Upper lobe of left lung (tissue), 6 donors: ENCODE data around the gene SEMA3A. TPM values are rescaled to one million over a fixed set of nuclear protein-coding genes. Genes with fewer than 3 reads are reported as not detected.

Experiments
- ATAC-seq, 2 donors: fragments of 200-7000 bp; cut with Tn5 transposase; one replicate each; pipeline ENCODE4 v1.9.1; 2022; ENCODE audit warnings: mild to moderate bottlenecking in 2 of 2, moderate library complexity in 2 of 2; ENCODE audit not compliant: low FRiP score in 2 of 2
- DNase-seq, 2 donors: peaks; one replicate each; pipeline ENCODE4 v3.0.0-alpha.2; 2019 to 2020
- H3K27ac ChIP-seq, 4 donors: fragments of 200-600 bp; sonication (generic); one replicate each; pipeline ENCODE4 v1.5.1; 2016 to 2019
- H3K27me3 ChIP-seq, 4 donors: fragments of 200-600 bp; sonication (generic); one replicate each; pipeline ENCODE4 v1.5.1; 2017 to 2019
- H3K36me3 ChIP-seq, 4 donors: fragments of 200-600 bp; sonication (generic); one replicate each; pipeline ENCODE4 v1.5.1; 2016 to 2019
- H3K4me1 ChIP-seq, 4 donors: fragments of 200-600 bp; sonication (generic); one replicate each; pipeline ENCODE4 v1.5.1; 2018 to 2019
- H3K4me3 ChIP-seq, 4 donors: fragments of 200-600 bp; sonication (generic); one replicate each; pipeline ENCODE4 v1.5.1; 2017 to 2019; ENCODE audit warnings: mild to moderate bottlenecking in 2 of 4, moderate library complexity in 1 of 4
- H3K9me3 ChIP-seq, 4 donors: fragments of 200-600 bp; sonication (generic); one replicate each; pipeline ENCODE4 v1.5.1; 2018 to 2019
- EP300 ChIP-seq, 4 donors: sonication (generic); formaldehyde crosslinking; IDR thresholded peaks; one replicate each; pipeline ENCODE4 v1.5.1; 2017; ENCODE audit warnings: antibody characterized with exemption in 4 of 4, control low read depth in 2 of 4
- POLR2A ChIP-seq, 4 donors: fragments of 450-650 bp; IDR thresholded peaks; one replicate each; pipeline ENCODE4 v1.5.1; 2016 to 2017; ENCODE audit warnings: antibody characterized with exemption in 4 of 4, mild to moderate bottlenecking in 2 of 4
- POLR2AphosphoS5 ChIP-seq, 2 donors: sonication (generic); formaldehyde crosslinking; IDR thresholded peaks; one replicate each; pipeline ENCODE4 v1.5.1; 2017; ENCODE audit warnings: antibody characterized with exemption in 2 of 2
- WGBS, 2 donors: methylation state at CpG; one replicate each; pipeline ENCODE4 v1.1.5; 2017 to 2018; 5-methylcytosine and 5-hydroxymethylcytosine counted together
- total RNA-seq, 6 donors: library from RNA; depleted of rRNA in 4 of 6; stranded (reverse); fragments of >200 nt in 4 of 6; gene quantifications; one replicate each; pipeline versions ENCODE4 v1.1.0 to v1.2.1, GENCODE V29; 2016 to 2021
- TF ChIP-seq, protein P1 (sequence below), 6 experiments: fragments of 450-650 bp in 4 of 6; fragments of 200-600 bp in 2 of 6; sonication (generic) in 2 of 6; IDR thresholded peaks; one replicate each; pipeline ENCODE4 v1.5.1; 2016 to 2019; ENCODE audit warnings: antibody characterized with exemption in 6 of 6
- donor health status: DM: no; HTN: no; CAD: no; lungs with moderate emphysema.
- donor health status: DM: no; HTN: yes; CAD: no; lungs with severe emphysema.

SEMA3A gene
- total RNA-seq, 6 donors from 2014 or later: 1.0 to 8.8 (median 3.1) TPM

DNA sequence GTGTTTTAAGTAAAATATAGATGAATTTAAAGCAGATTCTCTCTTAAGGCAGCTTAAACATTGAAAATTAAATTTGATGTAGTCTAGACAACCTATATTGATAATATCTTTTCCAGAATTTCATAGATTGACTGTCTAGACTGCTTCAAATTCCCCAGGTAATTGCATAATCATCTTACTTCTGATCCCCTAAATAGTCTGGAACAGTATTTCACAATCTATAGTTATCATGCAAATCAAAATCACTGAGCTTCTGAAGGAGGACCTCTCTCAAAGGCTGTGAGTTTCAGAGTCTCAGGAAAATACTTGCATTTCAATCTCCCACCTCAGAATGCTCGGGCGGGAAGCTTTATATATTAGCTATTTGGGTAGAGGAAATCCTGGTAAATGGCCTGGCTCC, 87.3 kb downstream of the SEMA3A start:
- Histone ChIP-seq H3K36me3 (no peaks in the 10 kb centered on the region), H3K27ac (no peak overlapping the region), H3K27me3 (no peaks in the 10 kb centered on the region), H3K4me1 (no peaks in the 10 kb centered on the region), H3K9me3 (no peaks in the 10 kb centered on the region), H3K4me3 (no peak overlapping the region)
- TF ChIP-seq POLR2AphosphoS5 (IDR thresholded peaks at IDR 0.05) (no peak), POLR2A (IDR thresholded peaks at IDR 0.05) (no peak), EP300 (IDR thresholded peaks at IDR 0.05) (no peak)
- TF ChIP-seq, protein P1, sequence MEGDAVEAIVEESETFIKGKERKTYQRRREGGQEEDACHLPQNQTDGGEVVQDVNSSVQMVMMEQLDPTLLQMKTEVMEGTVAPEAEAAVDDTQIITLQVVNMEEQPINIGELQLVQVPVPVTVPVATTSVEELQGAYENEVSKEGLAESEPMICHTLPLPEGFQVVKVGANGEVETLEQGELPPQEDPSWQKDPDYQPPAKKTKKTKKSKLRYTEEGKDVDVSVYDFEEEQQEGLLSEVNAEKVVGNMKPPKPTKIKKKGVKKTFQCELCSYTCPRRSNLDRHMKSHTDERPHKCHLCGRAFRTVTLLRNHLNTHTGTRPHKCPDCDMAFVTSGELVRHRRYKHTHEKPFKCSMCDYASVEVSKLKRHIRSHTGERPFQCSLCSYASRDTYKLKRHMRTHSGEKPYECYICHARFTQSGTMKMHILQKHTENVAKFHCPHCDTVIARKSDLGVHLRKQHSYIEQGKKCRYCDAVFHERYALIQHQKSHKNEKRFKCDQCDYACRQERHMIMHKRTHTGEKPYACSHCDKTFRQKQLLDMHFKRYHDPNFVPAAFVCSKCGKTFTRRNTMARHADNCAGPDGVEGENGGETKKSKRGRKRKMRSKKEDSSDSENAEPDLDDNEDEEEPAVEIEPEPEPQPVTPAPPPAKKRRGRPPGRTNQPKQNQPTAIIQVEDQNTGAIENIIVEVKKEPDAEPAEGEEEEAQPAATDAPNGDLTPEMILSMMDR (IDR thresholded peaks at IDR 0.05): no peak
- 68 to 89% methylated on average over 2 of the region's 2 CpGs for WGBS, 2 donors
- DNase-seq (no peak), ATAC-seq (no peak)

DNA sequence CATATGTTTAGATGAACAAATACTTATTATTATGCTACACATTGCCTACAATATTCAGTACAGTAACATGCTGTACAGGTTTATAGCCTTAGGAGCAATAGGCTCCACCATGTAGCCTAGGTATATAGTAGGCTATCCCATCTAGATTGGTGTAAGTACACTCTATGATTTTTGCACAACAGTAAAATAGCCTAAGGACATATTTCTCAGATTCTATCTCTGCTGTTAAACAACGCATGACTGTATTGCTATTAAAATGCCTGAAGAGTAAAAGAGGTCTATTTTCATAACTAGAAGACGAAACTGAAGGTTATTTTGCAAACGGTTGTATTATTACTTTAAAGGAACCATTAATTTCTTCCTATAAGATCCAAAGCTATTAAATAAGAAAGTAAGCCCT, 88.3 kb downstream of the SEMA3A start:
- no peak for TF ChIP-seq EP300 (IDR thresholded peaks at IDR 0.05)
- TF ChIP-seq, protein P1 (IDR thresholded peaks at IDR 0.05): no peak
- no peak for ATAC-seq
- 87 to 93% methylated on average over 3 of the region's 3 CpGs for WGBS, 2 donors

DNA sequence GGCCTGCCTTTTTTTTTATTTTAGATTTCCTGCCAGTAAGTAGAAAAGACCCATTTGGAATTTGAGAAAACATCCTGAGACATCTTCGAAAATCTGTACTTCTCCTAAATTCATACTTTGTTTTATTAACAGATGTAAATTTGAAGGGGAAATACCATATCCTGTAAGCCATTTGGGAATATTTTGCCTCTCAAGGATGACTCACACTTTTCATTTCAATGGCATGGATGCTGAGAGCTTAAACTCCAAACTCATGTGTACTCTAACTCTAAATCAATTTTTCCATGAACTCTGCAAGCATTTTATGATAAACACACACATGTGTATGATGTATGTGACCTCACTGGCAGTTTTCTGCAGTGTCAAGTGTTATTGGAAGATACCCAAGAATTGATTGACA, 89.0 kb downstream of the SEMA3A start:
- H3K27me3 ChIP-seq: no peaks in the 10 kb centered on the region
- H3K4me1 ChIP-seq: no peaks in the 10 kb centered on the region
- ATAC-seq: no peak
- no peak overlapping the region for H3K4me3 ChIP-seq
- WGBS, 2 donors: 35 to 73% methylated on average over 1 of the region's 1 CpG
- no peak overlapping the region for H3K27ac ChIP-seq
- no peak for TF ChIP-seq POLR2A (IDR thresholded peaks at IDR 0.05)
- TF ChIP-seq, protein P1 (IDR thresholded peaks at IDR 0.05): no peak
- no peak for TF ChIP-seq POLR2AphosphoS5 (IDR thresholded peaks at IDR 0.05)
- TF ChIP-seq EP300 (IDR thresholded peaks at IDR 0.05): no peak
- no peaks in the 10 kb centered on the region for H3K36me3 ChIP-seq
- DNase-seq: no peak
- no peaks in the 10 kb centered on the region for H3K9me3 ChIP-seq

More for the DNA sequence above, 88.3 kb downstream of the SEMA3A start:
- no peaks in the 10 kb centered on the region for H3K9me3 ChIP-seq
- H3K27ac ChIP-seq: no peak overlapping the region
- H3K4me3 ChIP-seq: no peak overlapping the region
- DNase-seq: no peak
- no peaks in the 10 kb centered on the region for H3K27me3 ChIP-seq
- H3K4me1 ChIP-seq: no peaks in the 10 kb centered on the region
- no peaks in the 10 kb centered on the region for H3K36me3 ChIP-seq

DNA sequence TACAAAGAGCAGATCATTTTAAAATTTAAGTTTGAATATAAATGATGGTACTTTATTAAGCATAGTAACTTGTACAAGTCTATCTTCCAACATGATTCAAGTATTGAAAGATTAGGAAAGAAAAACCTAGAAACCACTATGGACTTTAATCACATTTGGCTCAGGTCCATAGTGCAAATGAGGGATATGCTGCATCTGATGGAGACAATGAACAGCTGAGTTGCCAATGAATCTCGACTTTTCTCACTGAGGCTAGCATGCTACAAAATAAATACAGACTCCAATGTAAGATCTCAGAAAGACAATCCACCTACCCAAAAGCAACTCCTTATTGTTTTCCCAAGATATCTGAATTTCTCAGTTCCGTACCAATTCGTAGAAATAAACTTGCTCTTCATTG, 89.8 kb downstream of the SEMA3A start:
- DNase-seq: no peak
- ATAC-seq: no peak
- Histone ChIP-seq H3K36me3 (no peaks in the 10 kb centered on the region), H3K4me1 (no peaks in the 10 kb centered on the region), H3K4me3 (no peak overlapping the region), H3K27ac (no peak overlapping the region), H3K9me3 (no peaks in the 10 kb centered on the region), H3K27me3 (no peaks in the 10 kb centered on the region)
- TF ChIP-seq POLR2AphosphoS5 (IDR thresholded peaks at IDR 0.05) (no peak), EP300 (IDR thresholded peaks at IDR 0.05) (no peak), POLR2A (IDR thresholded peaks at IDR 0.05) (no peak)
- TF ChIP-seq, protein P1 (IDR thresholded peaks at IDR 0.05): no peak
- 77 to 80% methylated on average over 3 of the region's 3 CpGs for WGBS, 2 donors

DNA sequence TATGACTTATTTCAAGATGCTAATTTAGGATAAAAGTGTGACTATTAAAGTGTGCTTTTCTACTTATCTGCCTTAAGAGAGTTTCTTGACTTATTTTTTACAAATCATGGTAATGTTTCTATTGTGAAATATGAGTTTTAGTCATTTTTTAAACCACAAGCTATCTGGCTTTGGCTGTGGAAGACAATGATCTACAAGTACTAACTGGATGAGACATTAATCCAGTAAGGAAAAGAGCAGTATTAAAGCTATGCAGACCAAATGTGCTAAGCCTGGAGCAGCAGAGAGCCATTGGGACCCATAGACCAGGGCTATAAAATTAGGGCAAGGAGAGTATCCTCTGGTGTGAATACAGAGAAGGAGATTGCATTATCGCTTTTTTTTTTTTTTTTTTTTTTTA, 92.4 kb downstream of the SEMA3A start:
- ATAC-seq: peak in 1 of 2 donors; percentile 42
- Histone ChIP-seq H3K9me3 (no peaks in the 10 kb centered on the region), H3K27ac (no peak overlapping the region), H3K4me3 (no peak overlapping the region), H3K4me1 (no peaks in the 10 kb centered on the region), H3K27me3 (no peaks in the 10 kb centered on the region), H3K36me3 (no peaks in the 10 kb centered on the region)
- DNase-seq: no peak
- 100% methylated on average over 1 of the region's 1 CpG for WGBS, 2 donors
- TF ChIP-seq POLR2AphosphoS5 (IDR thresholded peaks at IDR 0.05) (no peak), POLR2A (IDR thresholded peaks at IDR 0.05) (no peak), EP300 (IDR thresholded peaks at IDR 0.05) (no peak)
- TF ChIP-seq, protein P1 (IDR thresholded peaks at IDR 0.05): no peak
